ENCODE data around the gene GPHN.
"Not testable (repeated sequence)": the region's sequence is repeated elsewhere in the genome, so short reads cannot be mapped to it uniquely, and the experiment has no call there.

Gene GPHN

DNA sequence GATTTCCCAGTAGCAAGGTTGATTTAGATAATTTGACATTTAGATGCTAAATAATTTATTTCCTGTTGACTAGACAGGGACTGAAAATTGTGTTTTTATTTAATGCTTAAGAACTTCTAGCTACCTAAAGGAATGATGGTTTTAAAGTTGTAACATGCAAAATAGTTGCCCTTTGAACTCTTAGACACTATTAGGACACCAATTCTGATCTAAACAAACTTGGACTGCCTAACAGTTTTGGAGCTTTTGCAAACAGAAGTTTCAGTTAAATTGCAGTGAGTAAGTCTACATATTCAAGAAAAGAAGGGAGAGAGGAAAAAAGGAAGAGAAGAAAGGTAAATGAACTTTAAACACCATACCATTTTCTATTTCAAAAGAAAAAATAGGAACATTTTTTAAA lies 492.0 kb downstream of the GPHN start:
- FAIRE-seq (no peak), DNase-seq (ENCODE audit: extremely low spot score, insufficient read length, low read depth) (no peak)

GRCh38 chr14:67002994-67003753 lies 495.2 kb downstream of the GPHN start:
- no peak for FAIRE-seq
- DNase-seq (ENCODE audit: extremely low spot score, insufficient read length, low read depth), result no peak

DNA sequence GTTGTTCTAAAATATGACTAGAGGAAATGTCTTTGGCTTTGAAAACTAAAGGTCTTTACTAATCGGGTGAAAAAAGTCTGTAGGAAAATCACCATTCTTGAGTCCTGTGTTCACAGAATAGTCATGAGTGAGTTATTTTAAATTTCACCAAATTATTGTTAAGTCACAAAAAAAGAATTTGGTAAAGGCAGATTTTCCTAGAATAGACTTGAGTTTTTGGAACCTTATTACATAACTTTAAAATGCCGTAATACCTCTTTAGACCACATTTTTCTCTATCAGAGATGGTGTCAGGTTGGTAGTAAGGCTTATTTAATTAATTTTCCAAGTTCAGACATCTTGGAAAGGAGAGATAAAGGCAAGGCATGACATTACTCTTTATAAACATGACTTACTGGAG lies 496.6 kb downstream of the GPHN start:
- FAIRE-seq (no peak), DNase-seq (ENCODE audit: extremely low spot score, insufficient read length, low read depth) (no peak)

- FAIRE-seq (peak; percentile 46), DNase-seq (ENCODE audit: extremely low spot score, insufficient read length, low read depth) (no peak)
Observed at GRCh38 chr14:67010602-67011001, 502.7 kb downstream of the GPHN start.

DNA sequence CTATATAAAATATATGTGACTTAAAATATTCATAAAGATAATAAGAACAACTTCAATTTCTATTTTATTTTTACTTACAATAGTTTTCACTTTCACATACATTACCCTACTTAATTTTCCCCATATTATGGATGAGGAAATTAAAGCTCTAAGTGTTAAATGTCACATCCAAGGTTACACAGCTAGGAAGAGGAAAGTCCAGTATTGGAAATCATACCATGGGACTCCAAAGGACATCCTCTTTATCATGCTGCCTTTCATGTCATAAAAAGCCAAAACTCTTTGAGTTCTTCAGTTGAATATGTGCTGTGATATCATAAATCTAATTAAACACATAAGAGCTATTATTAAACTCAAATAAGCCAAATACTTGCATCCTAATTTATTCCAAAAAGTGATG lies 508.9 kb downstream of the GPHN start:
- FAIRE-seq, result no peak

DNA sequence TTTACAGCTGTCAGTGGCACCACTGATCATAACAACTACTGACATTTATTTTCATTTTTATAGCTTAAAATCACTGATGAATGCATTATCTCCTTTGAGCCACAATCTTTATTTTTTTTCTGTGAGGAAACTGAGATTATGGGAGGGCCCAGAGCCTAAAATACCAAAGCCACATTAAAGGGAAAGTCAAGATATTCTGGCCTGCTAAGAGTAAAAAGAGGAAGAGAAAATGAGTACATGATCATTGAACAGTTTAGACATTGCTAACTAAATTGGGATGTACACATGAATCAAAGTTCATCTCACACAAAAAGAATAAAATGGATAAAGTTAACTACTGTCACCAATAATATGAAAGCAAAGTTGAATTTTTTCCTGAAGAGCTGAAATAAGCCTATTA lies 510.8 kb downstream of the GPHN start:
- FAIRE-seq (peak; percentile 39), DNase-seq (ENCODE audit: extremely low spot score, insufficient read length, low read depth) (no peak)

More for the DNA sequence above, 508.9 kb downstream of the GPHN start:
- DNase-seq (ENCODE audit: extremely low spot score, insufficient read length, low read depth), result no peak

GRCh38 chr14:67019796-67020195 lies 511.8 kb downstream of the GPHN start:
- no peak for FAIRE-seq
- DNase-seq (ENCODE audit: extremely low spot score, insufficient read length, low read depth), result no peak

- DNase-seq (ENCODE audit: extremely low spot score, insufficient read length, low read depth), result no peak
- no peak for FAIRE-seq
Observed at GRCh38 chr14:67031920-67032774, 524.2 kb downstream of the GPHN start.

GRCh38 chr14:67045440-67045839 lies 537.5 kb downstream of the GPHN start:
- FAIRE-seq (no peak), DNase-seq (ENCODE audit: extremely low spot score, insufficient read length, low read depth) (no peak)

DNA sequence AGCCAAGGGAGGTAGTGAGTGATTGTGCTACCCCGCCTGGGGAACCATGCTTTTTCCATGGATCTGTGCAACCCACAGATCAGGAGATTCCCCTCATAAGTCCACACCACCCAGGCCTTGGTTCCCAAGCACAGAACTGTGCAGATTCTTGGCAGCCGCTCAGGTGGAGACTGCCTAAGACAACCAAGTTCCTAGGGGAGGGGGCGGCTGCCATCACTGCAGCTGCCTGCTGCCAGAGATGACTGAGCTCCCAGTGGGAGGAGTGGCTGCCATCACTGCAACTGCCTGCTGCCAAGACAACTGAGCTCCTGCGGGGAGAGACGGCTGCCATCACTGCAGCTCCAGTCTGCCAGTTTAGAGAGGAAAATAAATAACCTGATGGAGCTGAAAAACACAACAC lies 542.9 kb downstream of the GPHN start:
- DNase-seq (ENCODE audit: extremely low spot score, insufficient read length, low read depth) (no peak), FAIRE-seq (no peak)

- FAIRE-seq, result no peak
- no peak for DNase-seq (ENCODE audit: extremely low spot score, insufficient read length, low read depth)
Observed at GRCh38 chr14:67056684-67057083, 548.7 kb downstream of the GPHN start.

GRCh38 chr14:67059596-67059995 lies 551.6 kb downstream of the GPHN start:
- no peak for FAIRE-seq

DNA sequence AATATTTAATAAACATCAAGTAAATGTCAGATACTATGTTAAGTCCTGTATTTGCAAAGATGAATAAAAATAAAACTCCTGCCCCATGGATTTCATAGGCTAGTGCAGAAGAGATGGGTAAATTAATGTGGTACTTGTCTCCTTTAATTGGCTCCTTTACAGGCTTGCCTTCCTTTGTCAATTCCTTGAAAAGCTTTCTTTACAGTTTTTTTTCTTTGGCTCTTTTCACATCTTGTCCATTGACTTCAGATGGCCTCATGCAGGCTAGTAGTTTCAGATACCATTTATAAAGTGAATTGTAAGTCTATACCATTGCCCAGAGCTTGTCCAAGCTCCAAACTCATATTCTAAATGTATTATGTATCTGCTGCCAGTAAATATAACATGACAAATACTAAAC lies 552.6 kb downstream of the GPHN start:
- no peak for FAIRE-seq
- DNase-seq (ENCODE audit: extremely low spot score, insufficient read length, low read depth), result no peak

More at GRCh38 chr14:67059596-67059995, 551.6 kb downstream of the GPHN start:
- no peak for DNase-seq (ENCODE audit: extremely low spot score, insufficient read length, low read depth)

DNA sequence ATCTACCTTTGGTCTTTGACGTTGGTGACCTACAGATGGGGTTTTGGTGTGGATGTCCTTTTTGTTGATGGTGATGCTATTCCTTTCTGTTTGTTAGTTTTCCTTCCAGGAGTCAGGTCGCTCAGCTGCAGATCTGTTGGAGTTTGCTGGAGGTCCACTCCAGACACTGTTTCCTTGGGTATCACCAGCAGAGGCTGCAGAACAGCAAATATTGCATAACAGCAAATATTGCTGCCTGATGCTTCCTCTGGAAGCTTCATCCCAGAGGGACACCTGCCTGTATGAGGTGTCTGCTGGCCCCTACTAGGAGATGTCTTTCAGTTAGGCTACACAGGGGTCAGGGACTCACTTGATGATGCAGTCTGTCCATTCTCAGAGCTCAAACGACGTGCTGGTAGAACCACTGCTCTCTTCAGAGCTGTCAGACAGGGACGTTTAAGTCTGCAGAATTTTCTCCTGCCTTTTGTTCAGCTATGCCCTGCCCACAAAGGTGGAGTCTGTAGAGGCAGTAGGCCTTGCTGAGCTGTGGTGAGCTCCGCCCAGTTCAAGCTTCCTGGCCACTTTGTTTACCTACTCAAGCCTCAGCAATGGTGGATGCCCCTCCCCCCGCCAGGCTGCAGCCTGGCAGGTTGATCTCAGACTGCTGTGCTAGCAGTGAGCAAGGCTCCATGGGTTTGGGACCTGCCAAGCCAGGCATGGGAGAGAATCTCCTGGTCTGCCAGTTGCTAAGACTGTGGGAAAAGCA lies 559.3 kb downstream of the GPHN start:
- not testable (repeated sequence) for FAIRE-seq; DNase-seq (ENCODE audit: extremely low spot score, insufficient read length, low read depth)

GRCh38 chr14:67068251-67068650 lies 560.3 kb downstream of the GPHN start:
- no peak for DNase-seq (ENCODE audit: extremely low spot score, insufficient read length, low read depth)

GRCh38 chr14:67071506-67071905 lies 563.6 kb downstream of the GPHN start:
- no peak for DNase-seq (ENCODE audit: extremely low spot score, insufficient read length, low read depth)
- FAIRE-seq, result no peak

More at GRCh38 chr14:67068251-67068650, 560.3 kb downstream of the GPHN start:
- no peak for FAIRE-seq

- no peak for FAIRE-seq
- no peak for DNase-seq (ENCODE audit: extremely low spot score, insufficient read length, low read depth)
Observed at GRCh38 chr14:67077921-67078320, 570.0 kb downstream of the GPHN start.

DNA sequence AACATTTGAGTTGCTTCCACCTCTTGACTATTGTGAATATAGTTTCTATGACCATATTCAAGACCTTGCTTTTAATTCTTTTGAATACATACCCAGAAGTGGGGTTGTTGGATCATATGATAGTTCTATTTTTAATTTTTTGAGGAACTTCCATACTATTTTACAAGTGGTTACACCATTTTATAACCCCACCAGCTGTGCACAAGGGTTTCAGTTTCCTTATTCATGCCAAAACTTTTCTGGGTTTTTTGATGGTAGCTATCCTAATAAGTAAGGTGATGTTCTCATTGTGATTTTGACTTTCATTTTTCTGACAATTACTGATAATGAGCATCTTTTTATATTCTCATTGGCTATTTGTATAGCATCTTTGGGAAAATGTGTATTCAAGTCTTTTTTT lies 571.9 kb downstream of the GPHN start:
- DNase-seq (ENCODE audit: extremely low spot score, insufficient read length, low read depth) (no peak), FAIRE-seq (no peak)

GRCh38 chr14:67108230-67108629 lies 600.3 kb downstream of the GPHN start:
- FAIRE-seq (no peak), DNase-seq (ENCODE audit: extremely low spot score, insufficient read length, low read depth) (no peak)

DNA sequence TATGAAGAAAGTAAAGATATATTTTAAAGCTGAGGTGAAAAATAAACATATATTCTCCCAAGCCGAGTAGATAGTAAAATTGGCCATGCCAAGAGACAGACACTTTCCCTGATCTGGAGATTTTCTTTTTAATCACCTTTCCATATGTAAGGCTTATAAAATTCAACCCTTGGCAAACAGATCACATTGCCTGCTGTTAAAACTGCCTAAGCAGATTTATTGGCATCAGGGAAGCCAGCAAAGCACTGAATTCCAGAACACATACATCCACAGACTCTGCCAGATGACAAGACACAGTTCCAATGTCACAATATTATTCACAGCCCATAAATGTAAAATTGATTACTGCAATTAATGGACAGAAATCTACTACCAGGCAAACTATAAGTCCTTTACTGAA lies 603.1 kb downstream of the GPHN start:
- DNase-seq (ENCODE audit: extremely low spot score, insufficient read length, low read depth), result no peak
- FAIRE-seq, result no peak

- DNase-seq (ENCODE audit: extremely low spot score, insufficient read length, low read depth) (no peak), FAIRE-seq (no peak)
Observed at GRCh38 chr14:67112344-67112743, 604.4 kb downstream of the GPHN start.

All from GM18507 (cell line).